Left lung (tissue), 14 donors: ENCODE measurements around the gene PDIA5. TPM values are rescaled to one million over a fixed set of nuclear protein-coding genes. Genes with fewer than 3 reads are reported as not detected.

Experiments
- ATAC-seq: fragments of 200-7000 bp; cut with Tn5 transposase; one replicate; pipeline ENCODE4 v1.9.1; 2020; ENCODE audit warnings: moderate library complexity
- DNase-seq, 4 donors: peaks; one replicate each; pipeline ENCODE4 v3.0.0-alpha.2; 2013 to 2020
- H3K27ac ChIP-seq, 2 donors: fragments of 200-600 bp; sonication (generic) in 1 of 2; one replicate each; pipeline versions ENCODE4 v1.5.0 to v1.8.0; 2020 to 2021
- H3K27me3 ChIP-seq, 2 donors: fragments of 200-600 bp; sonication (generic) in 1 of 2; one replicate each; pipeline versions ENCODE4 v1.5.0 to v1.8.0; 2020 to 2021
- H3K36me3 ChIP-seq, 2 donors: fragments of 200-600 bp; sonication (generic) in 1 of 2; one replicate each; pipeline versions ENCODE4 v1.5.0 to v1.8.0; 2020 to 2021
- H3K4me1 ChIP-seq, 2 donors: fragments of 200-600 bp; one replicate each; pipeline ENCODE4 v1.8.0; 2021
- H3K4me3 ChIP-seq, 2 donors: fragments of 200-600 bp; sonication (generic) in 1 of 2; one replicate each; pipeline versions ENCODE4 v1.5.0 to v1.8.0; 2020 to 2021; ENCODE audit warnings: mild to moderate bottlenecking in 1 of 2
- H3K9me3 ChIP-seq, 2 donors: fragments of 200-600 bp; sonication (generic) in 1 of 2; one replicate each; pipeline versions ENCODE4 v1.5.0 to v1.8.0; 2020 to 2021
- CTCF ChIP-seq, 2 donors: fragments of 200-600 bp; sonication (generic) in 1 of 2; IDR thresholded peaks; one replicate each; pipeline versions ENCODE4 v1.5.0 to v1.8.0; 2021; ENCODE audit warnings: antibody characterized with exemption in 2 of 2
- intact Hi-C, 2 donors: fragments of 100-400 bp; cut with DNase I; formaldehyde crosslinking; loops; one replicate each; pipeline versions ENCODE4 v1.11.2 to v1.14.2; 2022
- long read RNA-seq, 12 donors: library from polyadenylated mRNA in 2 of 12; unstranded in 2 of 12; transcript quantifications; one replicate each; pipeline ENCODE4 v2.0.0 and lab custom pipeline, GENCODE V29; 2019 to 2026
- polyA plus RNA-seq, 6 donors: library from polyadenylated mRNA; unstranded; fragments of 120-200 nt; gene quantifications; one replicate each; pipeline ENCODE4 v1.2.1, GENCODE V29; 2013; ENCODE audit not compliant: insufficient read length in 6 of 6
- total RNA-seq, 2 donors: library from RNA; stranded (reverse); fragmentation: NEBNext Ultra II Directional; extraction: Animal tissue kit (Norgen Biotek cat#: 25700); gene quantifications; one replicate each; pipeline ENCODE4 v1.2.1, GENCODE V29; 2021
- donor health status: DM: no; HTN: yes; CAD: no.
- donor health status: DM: no; HTN: no; CAD: no.

The PDIA5 gene
- total RNA-seq (10 to 100 TPM; 30.3 to 44.8 TPM), polyA plus RNA-seq (10 to 100 TPM; 26.3 to 35.6 (median 28.3) TPM)
- long read RNA-seq, donor 1, partial matches to known transcripts = 0 of 3 reads
- long read RNA-seq, donor 1, other reads (novel, unspliced or antisense) = 0 of 3 reads
- long read RNA-seq, donor 2, transcript PDIA5-201 (17 exons, 1,799 nt) = major isoform, 9 of 9 reads
- long read RNA-seq, donor 2, partial matches to known transcripts = 0 of 9 reads
- long read RNA-seq, donor 2, other reads (novel, unspliced or antisense) = 0 of 9 reads
- long read RNA-seq, donor 3, transcript PDIA5-201 (17 exons, 1,799 nt) = major isoform, 6 of 6 reads
- long read RNA-seq, donor 3, partial matches to known transcripts = 0 of 6 reads
- long read RNA-seq, donor 3, other reads (novel, unspliced or antisense) = 0 of 6 reads
- long read RNA-seq, donor 4, transcript PDIA5-201 (17 exons, 1,799 nt) = major isoform, 11 of 15 reads
- long read RNA-seq, donor 4, partial matches to known transcripts = 3 of 15 reads
- long read RNA-seq, donor 4, other reads (novel, unspliced or antisense) = 1 of 15 reads
- long read RNA-seq, donor 5, partial matches to known transcripts = 0 of 3 reads
- long read RNA-seq, donor 5, other reads (novel, unspliced or antisense) = 0 of 3 reads
- long read RNA-seq, donor 6, partial matches to known transcripts = 0 of 5 reads
- long read RNA-seq, donor 6, other reads (novel, unspliced or antisense) = 0 of 5 reads
- long read RNA-seq, donor 7, transcript PDIA5-201 (17 exons, 1,799 nt) = major isoform, 5 of 5 reads
- long read RNA-seq, donor 7, partial matches to known transcripts = 0 of 5 reads
- long read RNA-seq, donor 7, other reads (novel, unspliced or antisense) = 0 of 5 reads
- long read RNA-seq, donor 8, transcript PDIA5-201 (17 exons, 1,799 nt) = major isoform, 9 of 9 reads
- long read RNA-seq, donor 8, partial matches to known transcripts = 0 of 9 reads
- long read RNA-seq, donor 8, other reads (novel, unspliced or antisense) = 0 of 9 reads
- long read RNA-seq, donor 9 = 0 reads
- long read RNA-seq, donor 10, transcript PDIA5-201 (17 exons, 1,799 nt) = major isoform, 11 of 14 reads
- long read RNA-seq, donor 10, partial matches to known transcripts = 2 of 14 reads
- long read RNA-seq, donor 10, other reads (novel, unspliced or antisense) = 1 of 14 reads
- long read RNA-seq, donor 11, partial matches to known transcripts = 0 of 2 reads
- long read RNA-seq, donor 11, other reads (novel, unspliced or antisense) = 0 of 2 reads
- long read RNA-seq, donor 12, transcript PDIA5-201 (17 exons, 1,799 nt) = major isoform, 7 of 7 reads
- long read RNA-seq, donor 12, partial matches to known transcripts = 0 of 7 reads
- long read RNA-seq, donor 12, other reads (novel, unspliced or antisense) = 0 of 7 reads

DNA sequence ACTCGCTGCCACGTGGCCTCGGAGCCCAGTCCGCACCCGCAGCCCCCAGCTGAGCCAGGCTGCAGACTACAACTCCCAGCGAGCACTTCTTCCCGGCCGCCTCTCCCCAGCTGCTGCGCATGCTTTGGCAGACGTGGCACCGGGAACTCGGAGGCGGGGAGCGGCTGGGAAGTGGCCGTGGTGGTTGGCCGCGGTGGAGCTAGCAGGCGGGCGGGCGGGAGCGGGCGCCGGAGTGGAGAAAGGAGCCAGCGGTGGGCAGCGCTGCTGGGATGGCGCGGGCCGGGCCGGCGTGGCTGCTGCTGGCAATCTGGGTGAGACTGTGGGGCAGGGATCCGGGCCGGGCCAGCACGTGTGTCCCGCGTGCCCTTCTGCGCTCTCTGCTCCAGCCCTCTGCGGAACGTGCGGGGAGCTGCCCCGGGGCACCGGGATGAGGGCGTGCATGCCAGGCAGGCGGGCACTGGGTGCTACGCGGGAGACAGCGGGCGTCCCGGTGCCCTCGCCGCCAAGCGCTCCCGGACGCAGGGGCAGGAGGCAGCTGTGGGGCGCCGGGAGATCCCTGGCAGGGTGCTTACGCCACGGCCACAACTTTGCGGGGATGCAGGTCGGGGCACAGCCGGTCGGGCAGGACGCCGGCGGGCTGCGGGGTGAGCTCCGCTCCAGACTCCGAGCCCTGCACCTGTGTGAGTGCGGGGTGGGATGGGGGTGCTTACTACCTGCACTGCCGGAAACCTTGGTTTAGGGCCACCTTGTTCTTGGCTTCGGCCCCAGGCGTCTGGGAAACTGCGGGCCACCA, at the start of gene PDIA5:
Gene PDIA5, plus strand, starts transcription at position 130 of the 793 bp plus-strand sequence. Its CDS starts 140 bp downstream, at position 270.
- intact Hi-C loops = no loop called here

GRCh38 chr3:123018683-123019082, 48.1 kb upstream of the PDIA5 start:
- ATAC-seq = no peak
- no peak overlapping the region for H3K4me3 ChIP-seq
- H3K27ac ChIP-seq = no peak overlapping the region
- no peak for TF ChIP-seq CTCF (IDR thresholded peaks at IDR 0.05)
- intact Hi-C loops = no loop called here
- peaks cover 0 to 8% of the 10 kb centered on the region in 2 donors for H3K27me3 ChIP-seq
- no peak for DNase-seq
- H3K36me3 ChIP-seq = no peaks in the 10 kb centered on the region
- no peaks in the 10 kb centered on the region for H3K9me3 ChIP-seq
- H3K4me1 ChIP-seq = no peaks in the 10 kb centered on the region

More for the DNA sequence above, at the start of gene PDIA5:
- no peak for TF ChIP-seq CTCF (IDR thresholded peaks at IDR 0.05)
- DNase-seq = peak; percentile 80 to 96 (median 93)
- peak; percentile 94 for ATAC-seq
- Histone ChIP-seq H3K4me1 (peaks cover 22 to 40% of the 10 kb centered on the region in 2 donors), H3K27ac (peak within 1 kb of the TSS; percentile 76 to 87), H3K9me3 (no peaks in the 10 kb centered on the region), H3K27me3 (no peaks in the 10 kb centered on the region), H3K4me3 (peak within 1 kb of the TSS; percentile 90 to 94), H3K36me3 (no peaks in the 10 kb centered on the region)

- Histone ChIP-seq H3K27ac (no peak overlapping the region), H3K4me3 (no peak overlapping the region), H3K27me3 (peaks cover 0 to 13% of the 10 kb centered on the region in 2 donors), H3K36me3 (no peaks in the 10 kb centered on the region), H3K4me1 (no peaks in the 10 kb centered on the region), H3K9me3 (no peaks in the 10 kb centered on the region)
- TF ChIP-seq CTCF (IDR thresholded peaks at IDR 0.05) = no peak
- intact Hi-C loops = no loop called here
- DNase-seq = no peak
- no peak for ATAC-seq
Observed at GRCh38 chr3:123019161-123019560, 47.7 kb upstream of the PDIA5 start.

GRCh38 chr3:123019591-123019990, 47.2 kb upstream of the PDIA5 start:
- no peak for ATAC-seq
- peaks cover 0 to 17% of the 10 kb centered on the region in 2 donors for H3K27me3 ChIP-seq
- no peaks in the 10 kb centered on the region for H3K36me3 ChIP-seq
- no peaks in the 10 kb centered on the region for H3K9me3 ChIP-seq
- no peaks in the 10 kb centered on the region for H3K4me1 ChIP-seq
- H3K27ac ChIP-seq = no peak overlapping the region
- intact Hi-C loops = no loop called here
- no peak for TF ChIP-seq CTCF (IDR thresholded peaks at IDR 0.05)
- DNase-seq = no peak
- H3K4me3 ChIP-seq = no peak overlapping the region
